Activated CD8-positive, alpha-beta memory T cell treated with anti-CD3 and anti-CD28 coated beads for 24 hours (primary cell): ENCODE results near the gene SUMF2.
"Not testable (repeated sequence)": the region's sequence is repeated elsewhere in the genome, so short reads cannot be mapped to it uniquely, and the experiment has no call there.

Experiments used
- DNase-seq: peaks from one replicate; pipeline ENCODE4 v3.0.0-alpha.2; 2020

The SUMF2 gene

GRCh38 chr7:56063882-56064625, at the start of gene SUMF2:
Gene SUMF2, plus strand, starts transcription at chr7:56064286. Its CDS starts 26 bp downstream, at chr7:56064312.
- peak; percentile 97 for DNase-seq

GRCh38 chr7:56017015-56017414, 47.1 kb upstream of the SUMF2 start:
- DNase-seq: not testable (repeated sequence)

- DNase-seq: no peak
These were observed 44.6 kb upstream of the SUMF2 start for GRCh38 chr7:56019501-56019900.

- DNase-seq: no peak
These were observed 40.6 kb upstream of the SUMF2 start for GRCh38 chr7:56023500-56023899.

GRCh38 chr7:56026538-56026937, 37.5 kb upstream of the SUMF2 start:
- no peak for DNase-seq

- DNase-seq: no peak
These were observed 35.0 kb upstream of the SUMF2 start for GRCh38 chr7:56028942-56029630.

- DNase-seq: no peak
These were observed 33.7 kb upstream of the SUMF2 start for GRCh38 chr7:56030340-56030739.

- DNase-seq: not testable (repeated sequence)
These were observed 32.5 kb upstream of the SUMF2 start for GRCh38 chr7:56031556-56031955.

- DNase-seq: not testable (repeated sequence)
These were observed 31.5 kb upstream of the SUMF2 start for GRCh38 chr7:56032578-56032977.

- peak; percentile 87 for DNase-seq
These were observed 30.2 kb upstream of the SUMF2 start for GRCh38 chr7:56033671-56034432.

GRCh38 chr7:56040730-56041129, 23.4 kb upstream of the SUMF2 start:
- no peak for DNase-seq

GRCh38 chr7:56045758-56046157, 18.3 kb upstream of the SUMF2 start:
- DNase-seq: not testable (repeated sequence)

GRCh38 chr7:56046721-56047445, 17.2 kb upstream of the SUMF2 start:
- no peak for DNase-seq

- DNase-seq: not testable (repeated sequence)
These were observed 16.5 kb upstream of the SUMF2 start for GRCh38 chr7:56047446-56048116.

- DNase-seq: no peak
These were observed 15.8 kb upstream of the SUMF2 start for GRCh38 chr7:56048245-56048644.

- DNase-seq: not testable (repeated sequence)
These were observed 15.3 kb upstream of the SUMF2 start for GRCh38 chr7:56048763-56049162.

- no peak for DNase-seq
These were observed 13.1 kb upstream of the SUMF2 start for GRCh38 chr7:56051053-56051338.

GRCh38 chr7:56051339-56052191, 12.5 kb upstream of the SUMF2 start, which contains the start of the genes CCT6A and PSPH:
Gene CCT6A, plus strand, starts transcription at chr7:56051765. Its CDS starts 84 bp downstream, at chr7:56051849.
Gene PSPH, minus strand, starts transcription at chr7:56051444. Its CDS starts 30,232 bp downstream, at chr7:56021212.
- peak; percentile 96 for DNase-seq

- DNase-seq: no peak
These were observed 10.7 kb upstream of the SUMF2 start for GRCh38 chr7:56053379-56053778.

GRCh38 chr7:56053993-56054392, 10.1 kb upstream of the SUMF2 start:
- no peak for DNase-seq

- no peak for DNase-seq
These were observed 1.7 kb upstream of the SUMF2 start for GRCh38 chr7:56062382-56062781.
